H1 (cell line): ENCODE measurements around the gene PPP2R2D.

Experiments used
- BCL11A ChIP-seq, 2 experiments: IDR thresholded peaks; one replicate each; pipeline ENCODE4 v1.6.1; 2011; ENCODE audit warnings: low read depth in 2 of 2, low read length in 2 of 2, mild to moderate bottlenecking in 2 of 2
- CBX8 ChIP-seq: fragments of 300-800, 300-1000 bp; sonication (generic); IDR thresholded peaks from 2 replicates; pipeline ENCODE4 v1.7.1; 2016; ENCODE audit warnings: low read depth, low read length, borderline replicate concordance
- CREB1 ChIP-seq: IDR thresholded peaks from 2 replicates; pipeline ENCODE4 v1.6.1; 2012; ENCODE audit warnings: inconsistent platforms
- CTCF ChIP-seq, 3 experiments: IDR thresholded peaks; 1 replicate in 2 of 3; 2 replicates in 1 of 3; pipeline versions ENCODE4 v1.5.1 to v1.6.1; 2011; ENCODE audit warnings: low read length in 3 of 3, mild to moderate bottlenecking in 3 of 3, inconsistent platforms in 2 of 3, low read depth in 1 of 3, moderate library complexity in 1 of 3; ENCODE audit not compliant: insufficient read depth in 1 of 3; ENCODE audit errors: control extremely low read depth in 1 of 3
- POLR2AphosphoS5 ChIP-seq: IDR thresholded peaks from 2 replicates; pipeline ENCODE4 v1.6.1; 2011; ENCODE audit warnings: low read depth, low read length
- RAD21 ChIP-seq, 2 experiments: IDR thresholded peaks in 1 of 2; conservative IDR thresholded peaks in 1 of 2; 2 replicates each; pipeline ENCODE4 v1.6.1; 2011; ENCODE audit warnings: low read depth in 2 of 2, low read length in 2 of 2, improper control_type of control experiment in 1 of 2, inconsistent platforms in 1 of 2, mild to moderate bottlenecking in 1 of 2, moderate library complexity in 1 of 2
- SP1 ChIP-seq: IDR thresholded peaks from 2 replicates; pipeline ENCODE4 v1.6.1; 2011; ENCODE audit warnings: low read depth, low read length
- TCF12 ChIP-seq: IDR thresholded peaks from 2 replicates; pipeline ENCODE4 v1.6.1; 2011; ENCODE audit warnings: low read depth, mild to moderate bottlenecking, low read length

GRCh38 chr10:131928248-131929095, 27.7 kb downstream of the PPP2R2D start:
- TF ChIP-seq SP1 (no peak), CTCF (IDR thresholded peaks at IDR 0.05; ENCODE audit: control extremely low read depth in 1 of 3, insufficient read depth in 1 of 3, low read depth in 1 of 3, low read length in 3 of 3) (no peak), CBX8 (no peak), POLR2AphosphoS5 (no peak), RAD21 (IDR thresholded peaks at IDR 0.05 in 1 of 2, conservative IDR thresholded peaks at IDR 0.05 in 1 of 2; ENCODE audit: low read depth in 2 of 2, low read length in 2 of 2) (no peak), BCL11A (IDR thresholded peaks at IDR 0.05; ENCODE audit: low read depth in 2 of 2, low read length in 2 of 2) (no peak), CREB1 (no peak), TCF12 (no peak)
